Neuronal stem cell (in vitro differentiated cells): ENCODE measurements around the gene MYLIP.

Experiments
- DNase-seq: peaks from one replicate; pipeline ENCODE4 v3.0.0-alpha.2; 2013; ENCODE audit warnings: low spot score
- H2AFZ ChIP-seq: one replicate; pipeline ENCODE4 v1.6.1; 2013; ENCODE audit warnings: mild to moderate bottlenecking, low read length, inconsistent platforms
- H2AK5ac ChIP-seq: 2 replicates; pipeline ENCODE4 v1.6.1; 2013; ENCODE audit warnings: low read depth, mild to moderate bottlenecking, inconsistent platforms, low read length, moderate library complexity, mixed read lengths
- H2BK120ac ChIP-seq: 2 replicates; pipeline ENCODE4 v1.6.1; 2013; ENCODE audit warnings: low read depth, mild to moderate bottlenecking, inconsistent platforms, low read length, moderate library complexity, mixed read lengths
- H2BK12ac ChIP-seq: one replicate; pipeline ENCODE4 v1.6.1; 2013; ENCODE audit warnings: low read length, inconsistent platforms
- H2BK15ac ChIP-seq: 2 replicates; pipeline ENCODE4 v1.6.1; 2013; ENCODE audit warnings: mild to moderate bottlenecking, low read length, inconsistent platforms, mixed read lengths
- H2BK5ac ChIP-seq: one replicate; pipeline ENCODE4 v1.6.1; 2013; ENCODE audit warnings: inconsistent platforms, mild to moderate bottlenecking, low read length, moderate library complexity
- H3K14ac ChIP-seq: one replicate; pipeline ENCODE4 v1.6.1; 2013; ENCODE audit warnings: low read length, inconsistent platforms
- H3K18ac ChIP-seq: 2 replicates; pipeline ENCODE4 v1.6.1; 2013; ENCODE audit warnings: low read length, inconsistent platforms
- H3K23ac ChIP-seq: 2 replicates; pipeline ENCODE4 v1.6.1; 2013; ENCODE audit warnings: low read depth, mild to moderate bottlenecking, mixed read lengths, low read length, inconsistent platforms; ENCODE audit not compliant: poor library complexity
- H3K27ac ChIP-seq: replicated peaks from 3 replicates; pipeline ENCODE4 v1.5.1; 2013; ENCODE audit warnings: low read length, inconsistent platforms
- H3K27me3 ChIP-seq, 3 experiments: 2 replicates each; pipeline ENCODE4 v1.6.1; 2013; ENCODE audit warnings: low read length in 3 of 3, mild to moderate bottlenecking in 2 of 3, inconsistent platforms in 1 of 3, low read depth in 1 of 3, mixed read lengths in 1 of 3, moderate library complexity in 1 of 3; ENCODE audit not compliant: control insufficient read depth in 3 of 3, insufficient read depth in 3 of 3
- H3K36me3 ChIP-seq, 2 donors: replicated peaks in 1 of 2; 2 replicates each; pipeline ENCODE4 v1.6.1; 2013; ENCODE audit warnings: low read length in 2 of 2; ENCODE audit not compliant: control insufficient read depth in 2 of 2, insufficient read depth in 2 of 2
- H3K4ac ChIP-seq: 2 replicates; pipeline ENCODE4 v1.6.1; 2013; ENCODE audit warnings: inconsistent platforms, mild to moderate bottlenecking, low read length, moderate library complexity
- H3K4me1 ChIP-seq, 2 donors: 1 replicate in 1 of 2; 2 replicates in 1 of 2; pipeline ENCODE4 v1.6.1; 2013; ENCODE audit warnings: low read length in 2 of 2, low read depth in 1 of 2; ENCODE audit not compliant: control insufficient read depth in 2 of 2, insufficient read depth in 1 of 2
- H3K4me2 ChIP-seq: one replicate; pipeline ENCODE4 v1.6.1; 2013; ENCODE audit warnings: mild to moderate bottlenecking, low read length, inconsistent platforms; ENCODE audit not compliant: insufficient read depth, poor library complexity, severe bottlenecking
- H3K4me3 ChIP-seq, 2 donors: 2 replicates each; pipeline ENCODE4 v1.5.1; 2013; ENCODE audit warnings: low read length in 2 of 2, mild to moderate bottlenecking in 2 of 2, inconsistent platforms in 1 of 2, moderate library complexity in 1 of 2
- H3K79me1 ChIP-seq: one replicate; pipeline ENCODE4 v1.6.1; 2013; ENCODE audit warnings: low read depth, mild to moderate bottlenecking, inconsistent platforms, low read length, moderate library complexity
- H3K9ac ChIP-seq: one replicate; pipeline ENCODE4 v1.6.1; 2013; ENCODE audit warnings: mild to moderate bottlenecking, low read depth, low read length, inconsistent platforms; ENCODE audit not compliant: poor library complexity
- H3K9me3 ChIP-seq, 2 donors: replicated peaks in 1 of 2; 2 replicates each; pipeline versions ENCODE3 to v1.6.1; 2013; ENCODE audit warnings: low read length in 2 of 2, mild to moderate bottlenecking in 2 of 2, inconsistent platforms in 1 of 2, low read depth in 1 of 2, mixed read lengths in 1 of 2, moderate library complexity in 1 of 2; ENCODE audit not compliant: control insufficient read depth in 2 of 2, insufficient read depth in 1 of 2
- H4K8ac ChIP-seq: one replicate; pipeline ENCODE4 v1.6.1; 2013; ENCODE audit warnings: low read depth, mild to moderate bottlenecking, inconsistent platforms, low read length, moderate library complexity
- H4K91ac ChIP-seq: one replicate; pipeline ENCODE4 v1.6.1; 2013; ENCODE audit warnings: low read length, low read depth, mild to moderate bottlenecking, inconsistent platforms; ENCODE audit not compliant: poor library complexity
- WGBS, 2 donors: extraction: QIAGEN DNeasy Blood & Tissue Kit; methylation state at CpG; one replicate each; pipeline ENCODE4 v1.1.7; 2013; ENCODE audit warnings: missing lambda C conversion rate in 2 of 2, mixed read lengths in 1 of 2; ENCODE audit not compliant: insufficient read length in 2 of 2, insufficient replicate concordance in 1 of 2; ENCODE audit errors: extremely low coverage in 2 of 2; 5-methylcytosine and 5-hydroxymethylcytosine counted together

Gene MYLIP

DNA sequence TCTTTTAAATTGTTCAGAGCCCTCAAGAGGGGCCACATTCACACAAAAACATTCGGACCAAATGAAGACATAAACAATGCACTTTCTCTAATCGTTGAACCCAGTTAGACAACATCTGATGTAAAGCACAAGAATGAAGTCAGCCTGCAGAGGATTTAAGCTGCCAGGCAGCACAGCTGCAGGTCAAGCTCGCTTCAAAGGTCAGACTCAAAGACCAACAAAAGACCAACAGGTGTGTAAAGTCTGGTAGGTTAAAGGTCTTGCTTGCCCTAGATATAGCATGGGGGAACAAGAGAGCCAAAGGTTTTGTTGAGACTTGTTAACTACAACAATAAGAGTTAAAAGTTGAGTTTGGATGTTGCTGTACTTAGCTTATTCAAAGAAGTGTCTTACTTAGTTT is 26.7 kb upstream of the MYLIP start:
- no peaks in the 10 kb centered on the region for H3K36me3 ChIP-seq
- no peak overlapping the region for H3K18ac ChIP-seq
- no peak overlapping the region for H3K27ac ChIP-seq
- no peak overlapping the region for H3K4me2 ChIP-seq
- no peak overlapping the region for H2BK15ac ChIP-seq
- no peaks in the 10 kb centered on the region for H3K27me3 ChIP-seq
- DNase-seq, result peak; percentile 35
- H3K23ac ChIP-seq, result no peak overlapping the region
- H3K14ac ChIP-seq, result no peak overlapping the region
- H3K79me1 ChIP-seq, result no peaks in the 10 kb centered on the region
- no peak overlapping the region for H2BK5ac ChIP-seq
- no peak overlapping the region for H2AFZ ChIP-seq
- no peak overlapping the region for H2BK12ac ChIP-seq
- H3K9me3 ChIP-seq, result peaks cover 0 to 6% of the 10 kb centered on the region in 2 donors
- no peak overlapping the region for H3K4me3 ChIP-seq
- H3K4ac ChIP-seq, result no peak overlapping the region
- peaks cover 3 to 6% of the 10 kb centered on the region in 2 donors for H3K4me1 ChIP-seq
- H3K9ac ChIP-seq, result no peak overlapping the region
- no peak overlapping the region for H4K91ac ChIP-seq
- WGBS, 2 donors, result no CpG with 5 or more reads among the region's 3 CpGs
- H2BK120ac ChIP-seq, result no peak overlapping the region
- H4K8ac ChIP-seq, result no peak overlapping the region
- no peak overlapping the region for H2AK5ac ChIP-seq

DNA sequence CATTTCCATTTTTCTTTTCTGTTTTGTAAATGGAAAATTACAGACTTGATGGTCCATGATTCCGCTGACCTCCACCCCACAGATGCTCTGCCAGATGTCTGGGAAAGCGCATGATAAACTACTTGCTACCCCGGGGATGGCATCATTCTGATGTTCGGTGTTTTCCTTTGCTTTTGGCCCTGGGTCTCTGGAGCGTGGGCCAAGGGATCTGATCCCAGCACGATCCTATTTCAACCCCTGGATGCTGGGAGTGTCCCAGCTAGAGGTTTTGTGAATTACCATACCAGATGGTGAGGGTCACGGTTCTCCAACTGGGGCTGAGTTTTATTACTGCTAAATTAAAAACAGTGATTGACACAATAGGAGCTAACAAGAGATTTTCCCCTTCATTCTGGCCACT is 25.2 kb upstream of the MYLIP start:
- DNase-seq, result no peak
- WGBS, 2 donors, result no CpG with 5 or more reads among the region's 7 CpGs
- no peak overlapping the region for H2AFZ ChIP-seq

DNA sequence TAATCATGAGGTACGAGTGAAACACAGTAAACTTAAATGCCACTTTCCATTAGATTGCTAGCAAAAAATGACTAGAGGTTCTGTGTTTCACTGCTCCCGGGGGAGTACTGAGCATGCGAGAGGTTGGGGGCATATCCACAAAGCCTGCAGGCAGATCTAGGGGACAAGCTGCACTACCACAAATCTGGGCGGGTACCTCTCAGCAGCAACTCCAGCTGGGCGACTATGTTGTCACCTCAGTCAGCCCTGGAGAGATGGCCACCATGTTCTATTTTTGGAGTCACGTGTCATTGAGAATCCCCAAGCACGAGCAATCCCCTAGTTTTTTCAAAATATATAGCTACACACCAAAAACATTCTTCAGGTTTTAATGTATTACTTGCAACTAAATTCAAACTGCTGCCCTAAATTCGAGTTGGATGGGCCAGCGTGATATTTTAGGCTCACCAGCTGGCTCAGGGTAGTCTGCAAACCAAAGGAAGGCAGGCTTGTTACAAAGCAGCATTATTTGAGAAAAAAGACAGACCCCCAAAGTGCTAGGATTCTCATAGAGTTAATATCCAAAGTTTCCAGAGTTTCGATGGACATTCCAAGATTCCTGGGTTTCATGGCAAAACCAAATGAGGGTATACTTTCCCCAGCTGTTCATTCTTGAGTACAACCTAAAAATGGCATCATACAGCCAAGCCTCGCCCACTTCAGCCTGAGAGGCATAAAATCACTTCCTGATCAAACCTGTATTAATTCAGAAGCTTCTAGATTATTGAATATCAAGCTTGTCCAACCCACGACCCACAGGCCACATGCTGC is 24.1 kb upstream of the MYLIP start:
- no peak overlapping the region for H2BK15ac ChIP-seq
- no peak overlapping the region for H3K4ac ChIP-seq
- H2AFZ ChIP-seq, result no peak overlapping the region
- H2BK120ac ChIP-seq, result no peak overlapping the region
- WGBS, 2 donors, result no CpG with 5 or more reads among the region's 12 CpGs
- H3K9me3 ChIP-seq, result peaks cover 0 to 5% of the 10 kb centered on the region in 2 donors
- no peak overlapping the region for H2BK12ac ChIP-seq
- no peaks in the 10 kb centered on the region for H3K79me1 ChIP-seq
- no peak overlapping the region for H3K18ac ChIP-seq
- H3K4me1 ChIP-seq, result peaks cover 3 to 6% of the 10 kb centered on the region in 2 donors
- H3K27ac ChIP-seq, result no peak overlapping the region
- H4K91ac ChIP-seq, result no peak overlapping the region
- no peak overlapping the region for H2AK5ac ChIP-seq
- DNase-seq, result no peak
- H3K27me3 ChIP-seq, result no peaks in the 10 kb centered on the region
- no peak overlapping the region for H3K14ac ChIP-seq
- no peak overlapping the region for H3K23ac ChIP-seq
- no peak overlapping the region for H2BK5ac ChIP-seq
- no peak overlapping the region for H4K8ac ChIP-seq
- H3K4me2 ChIP-seq, result no peak overlapping the region
- no peak overlapping the region for H3K4me3 ChIP-seq
- H3K9ac ChIP-seq, result no peak overlapping the region
- H3K36me3 ChIP-seq, result no peaks in the 10 kb centered on the region

More for the DNA sequence above, 25.2 kb upstream of the MYLIP start:
- Histone ChIP-seq H2BK5ac (no peak overlapping the region), H3K14ac (no peak overlapping the region), H3K79me1 (no peaks in the 10 kb centered on the region), H4K91ac (no peak overlapping the region), H3K9ac (no peak overlapping the region), H2BK12ac (no peak overlapping the region), H2BK120ac (no peak overlapping the region), H4K8ac (no peak overlapping the region), H3K23ac (no peak overlapping the region), H3K36me3 (no peaks in the 10 kb centered on the region), H3K18ac (no peak overlapping the region), H3K4ac (no peak overlapping the region), H3K4me2 (no peak overlapping the region), H2AK5ac (no peak overlapping the region), H3K4me3 (no peak overlapping the region), H2BK15ac (no peak overlapping the region), H3K9me3 (peaks cover 0 to 6% of the 10 kb centered on the region in 2 donors), H3K27ac (no peak overlapping the region), H3K27me3 (no peaks in the 10 kb centered on the region), H3K4me1 (peaks cover 3 to 6% of the 10 kb centered on the region in 2 donors)

DNA sequence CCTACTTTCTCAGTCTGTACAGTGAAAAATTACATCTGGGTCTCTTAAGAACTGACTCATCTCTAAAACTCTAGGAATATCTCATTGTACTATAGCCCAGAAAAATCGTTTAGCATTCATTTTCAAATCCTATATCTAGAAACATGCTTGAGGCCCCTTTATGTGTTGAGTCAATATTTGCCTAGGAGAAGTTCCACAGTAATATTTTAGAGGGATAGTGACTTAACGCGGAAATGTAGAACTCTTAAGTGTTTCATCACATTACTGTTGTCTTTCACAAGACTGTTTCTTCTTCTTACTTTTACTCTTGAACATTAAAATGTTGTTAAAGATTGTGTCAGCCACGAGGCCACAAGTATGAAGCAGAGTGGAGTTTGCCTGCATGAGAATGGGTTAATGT is 23.0 kb upstream of the MYLIP start:
- no peak overlapping the region for H3K4me3 ChIP-seq
- no peak overlapping the region for H4K91ac ChIP-seq
- peaks cover 3 to 6% of the 10 kb centered on the region in 2 donors for H3K4me1 ChIP-seq
- H3K36me3 ChIP-seq, result no peaks in the 10 kb centered on the region
- H3K4me2 ChIP-seq, result no peak overlapping the region
- no peak overlapping the region for H2BK15ac ChIP-seq
- H2BK120ac ChIP-seq, result no peak overlapping the region
- no peak for DNase-seq
- no peaks in the 10 kb centered on the region for H3K27me3 ChIP-seq
- H4K8ac ChIP-seq, result no peak overlapping the region
- H3K4ac ChIP-seq, result no peak overlapping the region
- no CpG with 5 or more reads among the region's 4 CpGs for WGBS, 2 donors
- no peak overlapping the region for H3K14ac ChIP-seq
- no peak overlapping the region for H2BK5ac ChIP-seq
- no peaks in the 10 kb centered on the region for H3K79me1 ChIP-seq
- H3K18ac ChIP-seq, result no peak overlapping the region
- H3K27ac ChIP-seq, result no peak overlapping the region
- H2AFZ ChIP-seq, result no peak overlapping the region
- H2BK12ac ChIP-seq, result no peak overlapping the region
- H3K9me3 ChIP-seq, result no peaks in the 10 kb centered on the region
- H3K9ac ChIP-seq, result no peak overlapping the region
- H3K23ac ChIP-seq, result no peak overlapping the region
- no peak overlapping the region for H2AK5ac ChIP-seq
